GM12874 (cell line): ENCODE data around the gene USP34.

Experiments used
- CTCF ChIP-seq: IDR thresholded peaks from 2 replicates; pipeline ENCODE4 v1.5.1; 2011; ENCODE audit warnings: low read depth, mild to moderate bottlenecking, control low read depth, low read length, moderate library complexity; ENCODE audit not compliant: insufficient read depth

USP34 gene

GRCh38 chr2:61371027-61371426 lies 99.9 kb downstream of the USP34 start:
- TF ChIP-seq CTCF = no peak

- no peak for TF ChIP-seq CTCF
Observed at GRCh38 chr2:61368687-61369665, 101.9 kb downstream of the USP34 start.

- no peak for TF ChIP-seq CTCF
Observed at GRCh38 chr2:61367177-61367576, 103.7 kb downstream of the USP34 start.

GRCh38 chr2:61363580-61363979 lies 107.3 kb downstream of the USP34 start:
- no peak for TF ChIP-seq CTCF

- no peak for TF ChIP-seq CTCF
Observed at GRCh38 chr2:61362873-61363272, 108.0 kb downstream of the USP34 start.

GRCh38 chr2:61361068-61361467 lies 109.8 kb downstream of the USP34 start:
- no peak for TF ChIP-seq CTCF

- no peak for TF ChIP-seq CTCF
Observed at GRCh38 chr2:61359058-61359457, 111.8 kb downstream of the USP34 start.
